OCI-LY7 (cell line): ENCODE results near the gene CAPN10. TPM values are rescaled to one million over a fixed set of nuclear protein-coding genes. Genes with fewer than 3 reads are reported as not detected.

ENCODE experiments used
- BruUV-seq: library from RNA; stranded (reverse); fragments of 400-500 nt; replicated peaks from 2 replicates; lab custom pipeline; 2021; lab: Mats Ljungman, UMichigan
- CTCF ChIA-PET: fragments of 300-600 bp; sonication (Branson Sonifier 250); formaldehyde crosslinking; loops from one replicate; lab custom pipeline; 2022; ENCODE audit warnings: antibody characterized with exemption; ENCODE audit not compliant: unreplicated experiment; lab: Charles Lee
- POLR2A ChIA-PET: fragments of 300-600 bp; sonication (Branson Sonifier 250); formaldehyde crosslinking; loops from one replicate; lab custom pipeline; 2022; ENCODE audit warnings: antibody characterized with exemption; lab: Charles Lee
- DNase-seq: peaks from one replicate; pipeline ENCODE4 v3.0.0-alpha.2; 2015; ENCODE audit warnings: low spot score
- H2AFZ ChIP-seq: fragments of 200-600 bp; sonication (generic), shearing (Covaris generic); 2 replicates; pipeline ENCODE4 v1.6.1; 2014; ENCODE audit warnings: mild to moderate bottlenecking, antibody characterized with exemption, low read length, moderate library complexity
- H3K27ac ChIP-seq: fragments of 200-600 bp; sonication (generic); 2 replicates; pipeline ENCODE4 v1.5.1; 2014; ENCODE audit warnings: mixed run types, low read depth, mild to moderate bottlenecking, moderate library complexity, low read length, inconsistent platforms; ENCODE audit not compliant: poor library complexity, severe bottlenecking
- H3K36me3 ChIP-seq: fragments of 200-600 bp; sonication (generic); 2 replicates; pipeline ENCODE4 v1.6.1; 2014; ENCODE audit warnings: mild to moderate bottlenecking, antibody characterized with exemption, low read length, moderate library complexity, mixed read lengths; ENCODE audit not compliant: insufficient read depth
- H3K4me1 ChIP-seq: fragments of 200-600 bp; sonication (generic); 2 replicates; pipeline ENCODE4 v1.5.1; 2014; ENCODE audit warnings: mild to moderate bottlenecking, low read length; ENCODE audit not compliant: insufficient read depth, poor library complexity, severe bottlenecking
- H3K4me2 ChIP-seq: fragments of 200-600 bp; sonication (generic); 2 replicates; pipeline ENCODE4 v1.6.1; 2014; ENCODE audit warnings: mild to moderate bottlenecking, low read length
- H3K4me3 ChIP-seq: fragments of 200-600 bp; sonication (generic); 2 replicates; pipeline ENCODE4 v1.5.1; 2014; ENCODE audit warnings: mild to moderate bottlenecking, low read depth, low read length; ENCODE audit not compliant: poor library complexity, severe bottlenecking
- H3K79me2 ChIP-seq: fragments of 200-600 bp; sonication (generic); 2 replicates; pipeline ENCODE4 v1.6.1; 2016; ENCODE audit warnings: low read depth, mild to moderate bottlenecking, low read length, moderate library complexity, mixed read lengths; ENCODE audit not compliant: insufficient read depth
- H3K9me2 ChIP-seq: fragments of 200-600 bp; sonication (generic); 2 replicates; pipeline ENCODE4 v1.6.1; 2016; ENCODE audit warnings: mild to moderate bottlenecking, low read length, mixed read lengths; ENCODE audit not compliant: insufficient read depth
- H3K9me3 ChIP-seq: fragments of 200-600 bp; sonication (generic); 2 replicates; pipeline ENCODE4 v1.6.1; 2014; ENCODE audit warnings: mild to moderate bottlenecking, mixed run types, low read length, mixed read lengths
- H4K20me1 ChIP-seq: fragments of 200-600 bp; sonication (generic); 2 replicates; pipeline ENCODE4 v1.6.1; 2014; ENCODE audit warnings: mild to moderate bottlenecking, antibody characterized with exemption, low read length, moderate library complexity, mixed read lengths; ENCODE audit not compliant: insufficient read depth
- EZH2phosphoT487 ChIP-seq: fragments of 200-600 bp; sonication (generic); IDR thresholded peaks from 2 replicates; pipeline ENCODE4 v1.6.1; 2018; ENCODE audit warnings: low read depth, borderline replicate concordance, mild to moderate bottlenecking, mixed run types, antibody characterized with exemption, low read length, moderate library complexity, mixed read lengths
- intact Hi-C: fragments of 100-400 bp; cut with micrococcal nuclease; formaldehyde crosslinking; loops from one replicate; pipeline ENCODE4 v1.10.0; 2022; ENCODE audit not compliant: unreplicated experiment
- total RNA-seq, 2 experiments: library from RNA; depleted of rRNA in 1 of 2; stranded (reverse); fragments of >200 nt in 1 of 2; shearing (Covaris generic) in 1 of 2; gene quantifications; 2 replicates each; pipeline ENCODE4 v1.2.3, GENCODE V29; 2014 to 2022
- TF ChIP-seq, protein P1 (sequence below): fragments of 200-600 bp; sonication (generic); conservative IDR thresholded peaks from 2 replicates; pipeline ENCODE4 v1.5.1; 2014; ENCODE audit warnings: mild to moderate bottlenecking, antibody characterized with exemption, low read length, moderate library complexity, mixed read lengths

CAPN10 gene
- total RNA-seq, 2 experiments from 2014 or later: 70.6 to 78.1 TPM

GRCh38 chr2:240578110-240578450 is 8.5 kb upstream of the CAPN10 start:
- H3K79me2 ChIP-seq: peaks cover 35% of the 10 kb centered on the region
- no peaks in the 10 kb centered on the region for H3K9me3 ChIP-seq
- TSS peak; percentile 39 for BruUV-seq
- no peak overlapping the region for H3K27ac ChIP-seq
- intact Hi-C loops: no loop called here
- peaks cover 44% of the 10 kb centered on the region for H3K4me1 ChIP-seq
- H3K4me2 ChIP-seq: no peak overlapping the region
- peaks cover 75% of the 10 kb centered on the region for H3K36me3 ChIP-seq
- ChIA-PET POLR2A (interaction anchor here (1.2 kb wide), 1 partner anchor 8 kb away, joined by 3 read pairs; the partner anchor contains the start of gene CAPN10), CTCF (no interaction called here)
- no peak overlapping the region for H3K4me3 ChIP-seq
- no peak for DNase-seq
- no peak for TF ChIP-seq EZH2phosphoT487
- TF ChIP-seq, protein P1, sequence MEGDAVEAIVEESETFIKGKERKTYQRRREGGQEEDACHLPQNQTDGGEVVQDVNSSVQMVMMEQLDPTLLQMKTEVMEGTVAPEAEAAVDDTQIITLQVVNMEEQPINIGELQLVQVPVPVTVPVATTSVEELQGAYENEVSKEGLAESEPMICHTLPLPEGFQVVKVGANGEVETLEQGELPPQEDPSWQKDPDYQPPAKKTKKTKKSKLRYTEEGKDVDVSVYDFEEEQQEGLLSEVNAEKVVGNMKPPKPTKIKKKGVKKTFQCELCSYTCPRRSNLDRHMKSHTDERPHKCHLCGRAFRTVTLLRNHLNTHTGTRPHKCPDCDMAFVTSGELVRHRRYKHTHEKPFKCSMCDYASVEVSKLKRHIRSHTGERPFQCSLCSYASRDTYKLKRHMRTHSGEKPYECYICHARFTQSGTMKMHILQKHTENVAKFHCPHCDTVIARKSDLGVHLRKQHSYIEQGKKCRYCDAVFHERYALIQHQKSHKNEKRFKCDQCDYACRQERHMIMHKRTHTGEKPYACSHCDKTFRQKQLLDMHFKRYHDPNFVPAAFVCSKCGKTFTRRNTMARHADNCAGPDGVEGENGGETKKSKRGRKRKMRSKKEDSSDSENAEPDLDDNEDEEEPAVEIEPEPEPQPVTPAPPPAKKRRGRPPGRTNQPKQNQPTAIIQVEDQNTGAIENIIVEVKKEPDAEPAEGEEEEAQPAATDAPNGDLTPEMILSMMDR: no peak
- no peak overlapping the region for H2AFZ ChIP-seq
- no peaks in the 10 kb centered on the region for H3K9me2 ChIP-seq
- H4K20me1 ChIP-seq: 0 out of 2 replicates have a peak, but pooled peaks cover 4% of the 10 kb centered on the region

DNA sequence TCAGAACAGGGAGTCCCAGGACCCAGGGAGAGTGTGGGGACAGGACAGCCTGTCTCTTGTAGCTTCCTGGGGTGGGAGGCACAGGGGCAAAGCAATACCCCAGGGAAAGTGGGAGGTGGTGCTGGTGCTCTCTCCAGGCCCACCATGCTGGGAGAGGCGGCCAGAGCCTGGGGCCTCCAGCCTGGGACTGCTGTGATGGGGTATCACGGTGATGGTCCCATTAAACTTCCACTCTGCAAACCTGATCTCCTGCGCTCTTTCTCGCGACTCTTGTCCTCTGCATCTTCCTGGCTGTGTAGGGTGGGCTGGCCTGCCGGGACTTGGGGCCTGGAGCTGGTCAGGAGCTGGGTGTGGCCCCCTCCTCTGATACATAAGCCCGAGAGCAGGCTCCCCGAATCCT is 8.0 kb upstream of the CAPN10 start:
- intact Hi-C loops: no loop called here
- Histone ChIP-seq H3K27ac (no peak overlapping the region), H3K79me2 (peaks cover 39% of the 10 kb centered on the region), H3K4me2 (no peak overlapping the region), H3K4me1 (peaks cover 48% of the 10 kb centered on the region), H3K9me3 (no peaks in the 10 kb centered on the region), H2AFZ (no peak overlapping the region), H3K36me3 (peaks cover 79% of the 10 kb centered on the region), H3K4me3 (no peak overlapping the region), H4K20me1 (0 out of 2 replicates have a peak, but pooled peaks cover 4% of the 10 kb centered on the region), H3K9me2 (no peaks in the 10 kb centered on the region)
- no peak for DNase-seq
- CTCF ChIA-PET: no interaction called here
- BruUV-seq: no TSS peak
- POLR2A ChIA-PET: interaction anchor here (1.2 kb wide), 1 partner anchor 8 kb away, joined by 3 read pairs; the partner anchor contains the start of gene CAPN10
- TF ChIP-seq, protein P1: no peak
- no peak for TF ChIP-seq EZH2phosphoT487

DNA sequence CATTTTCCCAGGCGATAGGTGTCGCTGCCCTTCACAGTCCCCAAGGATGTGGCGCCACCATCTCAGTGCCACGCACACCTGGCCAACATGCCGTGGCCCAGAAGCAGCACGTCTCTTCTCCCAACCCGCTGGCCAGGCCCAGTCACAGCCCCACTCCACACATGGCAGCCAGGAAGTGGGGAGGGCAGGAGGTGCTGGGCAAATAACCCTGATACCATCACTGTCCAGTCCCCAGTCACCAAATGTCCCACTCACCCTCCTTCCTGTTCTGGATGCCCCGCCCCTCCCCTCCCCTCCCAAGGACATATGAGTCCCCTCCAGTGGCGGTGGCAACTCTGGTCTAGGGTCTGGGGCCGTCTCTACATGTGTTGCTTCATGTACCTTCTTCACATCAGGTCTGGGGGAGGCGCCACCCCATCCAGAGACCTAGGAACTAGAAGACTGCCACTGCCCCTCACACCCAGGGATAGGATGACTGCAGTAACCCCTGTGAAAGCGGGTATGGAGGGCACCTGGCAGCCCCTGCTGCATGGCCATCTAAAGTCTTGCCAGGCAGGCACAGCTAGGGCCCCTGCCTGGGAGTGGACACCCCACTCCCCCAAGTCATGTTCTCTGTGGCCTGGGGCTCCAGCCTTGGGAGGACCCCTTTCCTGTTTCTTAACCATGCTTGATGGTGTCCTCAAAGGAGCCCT is 7.3 kb upstream of the CAPN10 start:
- Histone ChIP-seq H3K36me3 (peaks cover 80% of the 10 kb centered on the region), H3K9me2 (no peaks in the 10 kb centered on the region), H3K4me2 (peak overlapping the region; percentile 47), H3K4me3 (no peak overlapping the region), H3K4me1 (peaks cover 56% of the 10 kb centered on the region), H4K20me1 (0 out of 2 replicates have a peak, but pooled peaks cover 4% of the 10 kb centered on the region), H3K9me3 (no peaks in the 10 kb centered on the region), H3K27ac (peak overlapping the region; percentile 69), H2AFZ (no peak overlapping the region), H3K79me2 (peaks cover 44% of the 10 kb centered on the region)
- POLR2A ChIA-PET: interaction anchor here (0.9 to 1.5 kb wide), 3 partner anchors 10 to 19 kb away, joined by 3 to 12 read pairs (median 3); no protein-coding TSS in a partner anchor
- no peak for DNase-seq
- intact Hi-C loops: no loop called here
- no TSS peak for BruUV-seq
- CTCF ChIA-PET: interaction anchor here (1.3 kb wide), 1 partner anchor 13 kb away, joined by 3 read pairs; no protein-coding TSS in a partner anchor
- TF ChIP-seq, protein P1: no peak
- no peak for TF ChIP-seq EZH2phosphoT487
